Adipocyte (in vitro differentiated cells): ENCODE data around the gene MAU2.

Source experiments
- DNase-seq: peaks from one replicate; pipeline ENCODE4 v3.0.0-alpha.2; 2015; ENCODE audit warnings: low read depth
- H3K27me3 ChIP-seq: replicated peaks from 2 replicates; pipeline ENCODE4 v1.7.0; 2013; ENCODE audit warnings: mild to moderate bottlenecking, low read length, moderate library complexity; ENCODE audit not compliant: control insufficient read depth, insufficient read depth
- H3K36me3 ChIP-seq: 2 replicates; pipeline ENCODE4 v1.7.0; 2013; ENCODE audit warnings: low read length, mild to moderate bottlenecking, moderate library complexity; ENCODE audit not compliant: control insufficient read depth, insufficient read depth, severe bottlenecking
- H3K4me1 ChIP-seq: 2 replicates; pipeline ENCODE4 v1.7.0; 2013; ENCODE audit warnings: mild to moderate bottlenecking, low read length, moderate library complexity; ENCODE audit not compliant: control insufficient read depth, insufficient read depth
- H3K4me3 ChIP-seq: 2 replicates; pipeline ENCODE4 v1.7.0; 2013; ENCODE audit warnings: mild to moderate bottlenecking, low read length, moderate library complexity
- H3K9ac ChIP-seq: 2 replicates; pipeline ENCODE4 v1.7.0; 2013; ENCODE audit warnings: mild to moderate bottlenecking, low read length, moderate library complexity
- H3K9me3 ChIP-seq: 2 replicates; pipeline ENCODE4 v1.7.0; 2013; ENCODE audit warnings: mild to moderate bottlenecking, low read length, moderate library complexity; ENCODE audit not compliant: control insufficient read depth

MAU2 gene

GRCh38 chr19:19308373-19308772 lies 12.3 kb upstream of the MAU2 start:
- H3K4me3 ChIP-seq = no peak overlapping the region
- H3K27me3 ChIP-seq = no peaks in the 10 kb centered on the region
- peaks cover 65% of the 10 kb centered on the region for H3K36me3 ChIP-seq
- no peaks in the 10 kb centered on the region for H3K4me1 ChIP-seq
- H3K9me3 ChIP-seq = no peaks in the 10 kb centered on the region
- DNase-seq = no peak
- H3K9ac ChIP-seq = no peak overlapping the region

DNA sequence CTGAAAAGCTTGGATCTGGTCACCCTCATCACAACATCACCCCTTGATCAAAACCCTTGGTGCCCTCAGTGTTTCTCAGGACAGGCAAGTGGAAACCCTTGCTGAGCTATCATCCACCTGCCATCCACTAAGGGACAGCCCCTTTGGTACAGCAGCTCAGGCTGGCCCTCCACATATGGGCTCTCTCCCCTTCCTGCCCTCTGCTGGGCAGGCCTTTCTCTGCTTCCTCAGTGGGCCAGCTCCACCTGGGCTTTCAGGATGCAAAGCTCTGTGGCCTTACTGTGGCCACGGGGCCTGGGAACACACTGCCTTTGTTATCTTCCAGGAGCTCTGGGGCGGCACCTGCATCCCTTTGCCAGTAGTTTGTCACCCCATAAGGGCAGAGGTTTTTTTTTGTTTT lies 5.2 kb upstream of the MAU2 start:
- no peak for DNase-seq
- Histone ChIP-seq H3K36me3 (peaks cover 26% of the 10 kb centered on the region), H3K9me3 (no peaks in the 10 kb centered on the region)

DNA sequence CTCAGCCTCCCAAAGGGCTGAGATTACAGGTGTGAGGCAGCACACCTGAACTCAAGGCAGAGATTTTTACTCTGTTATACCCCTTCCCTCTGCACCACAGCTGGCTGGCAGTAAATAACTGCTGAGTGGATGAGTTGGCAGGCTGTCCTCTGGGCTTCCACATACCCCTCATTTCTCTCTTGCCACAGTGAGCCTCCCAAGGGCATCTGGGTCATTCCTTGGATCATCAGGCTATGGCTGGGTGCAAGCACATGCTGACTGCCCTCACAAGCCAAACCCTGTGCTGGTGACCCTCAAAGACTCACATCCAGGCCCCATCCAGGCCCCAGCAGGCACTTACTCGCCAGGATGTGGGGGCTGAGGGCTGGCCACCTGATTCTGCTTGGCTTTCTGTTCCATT lies 4.5 kb upstream of the MAU2 start:
- Histone ChIP-seq H3K9ac (no peak overlapping the region), H3K4me1 (peaks cover 9% of the 10 kb centered on the region), H3K36me3 (peaks cover 26% of the 10 kb centered on the region), H3K4me3 (no peak overlapping the region), H3K27me3 (no peaks in the 10 kb centered on the region), H3K9me3 (no peaks in the 10 kb centered on the region)
- no peak for DNase-seq

More for the DNA sequence above, 5.2 kb upstream of the MAU2 start:
- Histone ChIP-seq H3K9ac (no peak overlapping the region), H3K4me1 (peaks cover 9% of the 10 kb centered on the region), H3K27me3 (no peaks in the 10 kb centered on the region), H3K4me3 (no peak overlapping the region)

- peaks cover 17% of the 10 kb centered on the region for H3K4me1 ChIP-seq
- H3K27me3 ChIP-seq = no peaks in the 10 kb centered on the region
- peak; percentile 24 for DNase-seq
- peak overlapping the region; percentile 97 for H3K4me3 ChIP-seq
- H3K9ac ChIP-seq = peak overlapping the region; percentile 100
- peaks cover 29% of the 10 kb centered on the region for H3K36me3 ChIP-seq
- H3K9me3 ChIP-seq = no peaks in the 10 kb centered on the region
These were observed 783 bp upstream of the MAU2 start for GRCh38 chr19:19319732-19320360.

DNA sequence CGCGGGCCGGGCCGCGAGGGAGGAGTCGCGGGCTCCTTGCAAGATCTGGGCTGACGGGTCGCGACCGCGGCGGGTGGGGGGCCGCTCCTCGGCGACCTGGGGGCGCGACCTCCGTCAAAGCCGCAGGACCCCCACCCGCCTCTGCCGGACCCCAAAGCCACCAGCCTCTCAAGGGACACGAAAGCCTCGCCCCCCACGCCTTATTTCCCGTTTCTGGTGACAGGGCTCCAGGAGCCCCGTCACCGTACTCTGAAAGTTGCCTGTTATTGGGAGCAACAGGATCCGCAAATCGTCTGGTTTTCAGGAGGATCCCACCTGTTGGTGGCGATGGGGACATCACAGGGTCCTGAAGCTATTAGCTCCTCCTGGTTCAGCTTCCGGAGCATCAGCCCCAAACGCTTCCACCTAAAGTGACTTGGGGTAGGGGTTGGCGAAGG lies 530 bp downstream of the MAU2 start:
- H3K4me3 ChIP-seq = peak overlapping the region; percentile 97
- H3K4me1 ChIP-seq = peaks cover 21% of the 10 kb centered on the region
- peak; percentile 52 for DNase-seq
- peak overlapping the region; percentile 100 for H3K9ac ChIP-seq
- peaks cover 26% of the 10 kb centered on the region for H3K36me3 ChIP-seq
- no peaks in the 10 kb centered on the region for H3K27me3 ChIP-seq
- H3K9me3 ChIP-seq = no peaks in the 10 kb centered on the region

- Histone ChIP-seq H3K4me3 (no peak overlapping the region), H3K27me3 (no peaks in the 10 kb centered on the region), H3K9me3 (no peaks in the 10 kb centered on the region), H3K4me1 (peaks cover 22% of the 10 kb centered on the region), H3K9ac (no peak overlapping the region), H3K36me3 (peaks cover 32% of the 10 kb centered on the region)
- no peak for DNase-seq
These were observed 3.6 kb downstream of the MAU2 start for GRCh38 chr19:19324059-19324770.

DNA sequence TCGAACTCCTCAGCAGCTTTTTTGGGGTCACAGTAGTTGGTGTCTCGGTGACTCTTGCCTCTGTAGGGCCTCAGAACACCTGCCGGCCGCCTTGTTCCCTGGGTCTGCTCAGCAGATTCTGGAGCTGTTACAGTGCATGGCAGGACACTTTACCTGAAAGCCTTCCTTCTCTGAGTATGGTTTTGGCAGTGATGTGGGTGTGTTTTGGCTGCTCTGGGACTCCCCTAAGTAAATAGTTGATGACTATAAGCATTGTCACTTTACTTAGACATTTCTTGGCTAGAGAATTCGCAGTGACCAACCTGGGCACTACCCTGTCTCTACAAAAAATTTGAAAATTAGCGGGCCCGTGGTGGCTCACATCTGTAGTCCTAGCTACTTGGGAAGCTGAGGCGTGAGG lies 7.0 kb downstream of the MAU2 start:
- no peak for DNase-seq
- H3K9me3 ChIP-seq = no peaks in the 10 kb centered on the region
- peaks cover 16% of the 10 kb centered on the region for H3K4me1 ChIP-seq
- H3K36me3 ChIP-seq = peaks cover 57% of the 10 kb centered on the region
- H3K27me3 ChIP-seq = no peaks in the 10 kb centered on the region
- H3K4me3 ChIP-seq = no peak overlapping the region
- H3K9ac ChIP-seq = no peak overlapping the region

DNA sequence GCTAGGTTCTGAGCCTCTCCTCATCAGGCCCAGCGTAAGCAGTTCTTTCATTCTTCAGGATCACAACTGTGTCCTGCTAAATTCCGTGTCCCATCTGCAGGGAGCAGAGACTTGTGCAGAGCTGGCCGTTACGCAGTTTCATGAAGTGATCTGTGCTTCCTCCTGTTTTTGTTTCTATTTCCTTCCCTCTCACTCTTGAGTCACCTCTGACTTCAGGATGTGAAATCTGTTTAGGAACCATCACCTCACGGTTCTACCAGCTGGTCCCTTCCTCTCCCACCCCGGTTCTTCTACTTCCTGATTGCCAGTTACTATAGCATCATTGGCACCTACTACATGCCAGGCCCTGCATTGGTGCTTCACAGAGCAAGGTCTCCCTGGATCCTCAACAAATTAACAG lies 8.5 kb downstream of the MAU2 start:
- Histone ChIP-seq H3K4me1 (peaks cover 21% of the 10 kb centered on the region), H3K4me3 (no peak overlapping the region), H3K9ac (no peak overlapping the region), H3K9me3 (no peaks in the 10 kb centered on the region), H3K27me3 (no peaks in the 10 kb centered on the region), H3K36me3 (peaks cover 56% of the 10 kb centered on the region)
- DNase-seq = no peak

DNA sequence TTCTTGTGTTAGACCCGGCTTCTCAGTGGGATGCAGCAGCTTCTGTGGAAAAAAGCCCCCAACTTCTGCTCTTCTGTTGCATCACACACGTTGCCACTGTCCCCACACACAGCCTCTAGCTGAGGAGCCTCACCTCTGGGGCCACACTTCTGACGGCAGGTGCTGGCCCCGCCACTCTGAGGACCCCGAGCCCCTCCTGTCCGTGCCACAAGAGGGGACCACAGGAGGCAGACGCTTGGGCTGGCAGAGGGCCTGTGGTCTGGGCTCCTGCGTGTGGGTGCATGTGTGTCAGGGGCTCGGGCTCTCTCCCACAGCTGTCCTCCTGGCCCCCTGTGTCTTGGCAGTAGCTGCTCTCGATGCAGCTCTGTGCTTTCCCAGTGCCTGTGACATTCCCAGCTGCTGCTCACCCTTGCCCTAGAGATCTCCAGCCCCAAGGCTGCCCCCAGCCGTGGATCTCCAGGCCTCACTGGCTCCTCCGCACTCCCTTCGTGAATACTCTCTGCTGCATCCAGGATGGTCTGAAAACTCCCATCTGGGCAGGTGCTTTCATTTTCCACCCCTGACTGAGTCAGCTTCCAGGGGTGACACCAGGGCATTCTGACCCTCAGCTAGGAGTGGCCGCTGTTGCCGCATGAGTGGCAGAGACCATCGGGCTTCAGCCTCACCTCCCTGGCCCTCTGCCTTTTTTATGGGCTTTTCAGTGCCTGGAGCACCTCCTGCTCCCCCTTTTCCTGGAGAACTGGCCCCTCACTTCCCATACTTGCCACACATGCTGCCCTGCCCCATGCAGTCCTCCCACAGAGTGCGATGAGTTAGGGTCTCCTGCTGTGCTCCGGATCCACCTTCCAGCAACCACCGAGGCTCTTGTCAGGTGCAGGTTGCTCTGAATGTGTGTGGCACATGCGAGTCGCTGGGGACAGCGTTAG lies 13.7 kb downstream of the MAU2 start:
- peaks cover 69% of the 10 kb centered on the region for H3K36me3 ChIP-seq
- peak overlapping the region; percentile 21 for H3K9ac ChIP-seq
- no peaks in the 10 kb centered on the region for H3K27me3 ChIP-seq
- no peak for DNase-seq
- H3K4me3 ChIP-seq = no peak overlapping the region
- H3K9me3 ChIP-seq = no peaks in the 10 kb centered on the region
- H3K4me1 ChIP-seq = peaks cover 28% of the 10 kb centered on the region

GRCh38 chr19:19334989-19335344 lies 14.3 kb downstream of the MAU2 start:
- peaks cover 67% of the 10 kb centered on the region for H3K36me3 ChIP-seq
- no peak for DNase-seq
- peaks cover 24% of the 10 kb centered on the region for H3K4me1 ChIP-seq
- H3K27me3 ChIP-seq = no peaks in the 10 kb centered on the region
- no peak overlapping the region for H3K4me3 ChIP-seq
- no peaks in the 10 kb centered on the region for H3K9me3 ChIP-seq
- H3K9ac ChIP-seq = no peak overlapping the region
